HG03196 (cell line): ENCODE results near the gene SIMC1.
"Not testable (repeated sequence)": the region's sequence is repeated elsewhere in the genome, so short reads cannot be mapped to it uniquely, and the experiment has no call there.

Experiments
- ATAC-seq: cut with Tn5 transposase; IDR thresholded peaks from one replicate; pipeline ENCODE4 v1.9.1; 2021; ENCODE audit not compliant: unreplicated experiment

SIMC1 gene

DNA sequence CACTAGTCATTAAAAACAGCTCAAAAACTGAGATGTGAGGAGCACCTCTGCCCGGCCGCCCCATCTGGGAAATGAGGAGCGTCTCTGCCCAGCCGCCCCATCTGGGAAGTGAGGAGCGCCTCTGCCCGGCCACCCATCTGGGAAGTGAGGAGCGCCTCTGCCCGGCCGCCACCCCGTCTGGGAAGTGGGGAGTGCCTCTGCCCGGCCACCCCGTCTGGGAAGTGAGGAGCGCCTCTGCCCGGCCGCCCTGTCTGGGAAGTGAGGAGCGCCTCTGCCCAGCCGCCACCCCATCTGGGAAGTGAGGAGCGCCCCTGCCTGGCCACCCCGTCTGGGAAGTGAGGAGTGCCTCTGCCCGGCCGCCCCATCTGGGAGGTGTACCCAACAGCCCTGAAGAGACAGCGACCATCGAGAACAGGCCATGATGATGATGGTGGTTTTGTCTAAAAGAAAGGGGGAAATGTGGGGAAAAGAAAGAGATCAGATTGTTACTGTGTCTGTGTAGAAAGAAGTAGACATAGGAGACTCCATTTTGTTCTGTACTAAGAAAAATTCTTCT lies 23.7 kb upstream of the SIMC1 start:
- not testable (repeated sequence) for ATAC-seq

DNA sequence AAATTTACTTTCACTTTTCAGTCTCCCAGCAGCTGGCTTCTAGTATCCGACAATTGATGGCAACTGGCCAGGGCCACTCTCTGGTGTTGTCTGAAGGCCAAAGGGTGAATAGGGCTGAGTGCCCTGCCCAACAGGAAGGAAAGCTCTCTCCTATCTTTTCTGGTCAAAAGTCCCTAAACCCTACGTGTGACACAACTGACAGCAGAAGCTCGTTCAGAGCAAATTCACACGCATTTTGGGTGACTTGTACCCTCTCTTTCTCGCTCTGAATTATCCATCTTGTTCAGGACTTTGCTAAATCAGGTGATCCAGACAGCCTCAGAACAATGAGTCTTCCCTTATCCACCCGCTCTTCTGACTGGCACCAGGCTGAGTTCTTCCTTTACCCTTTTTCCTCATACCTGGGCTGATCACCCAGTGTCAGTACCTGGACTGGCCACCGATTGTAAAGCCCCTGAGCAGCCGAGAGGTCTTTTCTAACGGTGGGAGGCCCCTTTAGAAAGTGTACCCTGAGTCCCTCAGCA lies 21.8 kb upstream of the SIMC1 start:
- not testable (repeated sequence) for ATAC-seq

DNA sequence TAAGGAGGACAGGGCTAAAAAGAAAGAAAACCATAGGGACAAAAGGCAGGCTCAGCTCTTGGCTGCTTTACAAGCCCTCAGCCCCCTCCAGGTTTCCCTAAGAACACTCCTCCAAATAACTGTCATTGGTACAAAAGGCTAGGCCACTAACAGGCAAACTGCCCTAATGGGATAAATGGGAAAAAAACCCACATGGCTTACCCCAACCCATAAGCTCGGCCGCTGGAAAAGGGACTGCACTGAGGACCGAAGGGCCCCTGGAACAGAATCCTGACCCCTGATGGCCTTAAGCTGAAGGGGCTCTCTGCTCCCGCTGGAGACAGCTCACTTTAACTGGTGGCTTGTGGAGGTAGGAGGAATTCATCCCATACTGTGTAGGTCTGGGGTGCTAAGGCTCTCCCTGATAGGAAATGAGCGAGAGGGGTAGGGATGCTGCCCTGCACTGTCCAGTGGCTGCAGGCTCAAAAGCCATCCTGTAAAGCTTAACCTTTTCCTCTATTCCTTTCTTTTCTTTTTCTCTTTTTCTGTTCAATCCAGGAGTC lies 21.0 kb upstream of the SIMC1 start:
- not testable (repeated sequence) for ATAC-seq

DNA sequence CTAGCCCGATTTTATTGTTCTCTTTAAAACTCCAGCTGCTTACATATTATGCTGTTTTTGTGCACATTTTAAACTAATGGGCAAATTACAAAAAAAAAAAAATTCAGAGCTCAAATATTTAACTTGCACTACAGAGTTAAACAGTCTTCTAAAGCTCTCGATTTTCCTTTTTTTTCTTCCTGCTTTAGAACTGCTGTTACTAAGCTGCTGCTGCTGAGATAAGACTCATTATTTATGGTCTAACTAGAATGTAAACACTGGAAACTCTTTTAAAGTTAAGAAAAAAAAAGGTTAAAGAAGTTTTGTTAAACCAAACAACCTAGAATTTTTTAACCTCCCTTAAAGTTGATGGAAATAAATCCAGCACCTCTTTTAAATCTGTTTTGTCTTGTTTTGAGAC lies 20.5 kb upstream of the SIMC1 start:
- ATAC-seq = not testable (repeated sequence)

DNA sequence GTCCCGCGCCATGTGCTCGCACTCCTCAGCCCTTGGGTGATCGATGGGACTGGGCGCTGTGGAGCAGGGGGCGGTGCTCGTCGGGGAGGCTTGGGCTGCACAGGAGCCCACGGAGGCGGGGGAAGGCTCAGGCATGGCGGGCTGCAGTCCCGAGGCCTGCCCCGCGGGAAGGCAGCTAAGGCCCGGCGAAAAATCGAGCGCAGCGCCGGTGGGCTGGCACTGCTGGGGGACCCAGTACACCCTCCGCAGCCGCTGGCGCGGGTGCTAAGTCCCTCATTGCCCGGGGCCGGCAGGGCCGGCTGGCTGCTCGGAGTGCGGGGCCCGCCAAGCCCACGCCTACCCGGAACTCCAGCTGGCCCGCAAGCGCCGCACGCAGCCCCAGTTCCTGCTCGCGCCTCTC lies 16.2 kb upstream of the SIMC1 start:
- ATAC-seq = not testable (repeated sequence)

DNA sequence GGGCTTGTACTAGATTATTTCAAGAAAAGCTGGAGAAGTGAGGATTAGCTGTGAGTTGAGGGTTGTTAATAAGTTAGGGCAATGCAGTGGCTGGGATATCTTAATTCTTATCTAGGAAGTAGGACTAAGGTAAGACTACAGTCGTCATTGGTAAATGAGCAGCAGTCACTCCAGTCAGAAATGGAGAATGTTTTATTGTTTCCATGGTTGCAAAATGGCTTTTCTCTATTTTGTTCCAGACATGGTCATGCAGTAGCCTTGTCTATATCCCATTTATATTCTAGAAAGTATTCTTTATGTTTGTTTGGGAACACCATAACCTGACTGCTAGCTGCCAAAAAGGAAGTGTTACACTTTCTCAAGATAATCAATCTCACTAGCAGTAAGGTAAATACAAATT lies 9.9 kb upstream of the SIMC1 start:
- not testable (repeated sequence) for ATAC-seq

DNA sequence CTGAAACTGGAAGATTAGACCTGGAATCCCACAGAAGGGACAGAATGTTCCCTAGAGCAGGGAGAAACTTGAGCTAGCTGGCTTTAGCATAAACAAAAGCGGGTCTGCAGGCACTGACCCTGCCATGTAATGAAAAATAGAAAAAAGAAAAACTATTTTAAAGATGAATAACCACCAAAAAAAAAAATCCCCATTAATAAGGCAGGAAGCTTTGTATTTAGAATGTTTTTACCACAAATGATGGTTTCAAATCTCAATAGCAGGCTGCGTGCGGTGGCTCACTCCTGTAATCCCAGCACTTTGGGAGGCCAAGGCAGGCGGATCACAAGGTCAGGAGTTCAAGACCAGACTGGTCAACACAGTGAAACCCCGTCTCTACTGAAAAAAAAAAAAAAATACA lies 5.0 kb upstream of the SIMC1 start:
- not testable (repeated sequence) for ATAC-seq

DNA sequence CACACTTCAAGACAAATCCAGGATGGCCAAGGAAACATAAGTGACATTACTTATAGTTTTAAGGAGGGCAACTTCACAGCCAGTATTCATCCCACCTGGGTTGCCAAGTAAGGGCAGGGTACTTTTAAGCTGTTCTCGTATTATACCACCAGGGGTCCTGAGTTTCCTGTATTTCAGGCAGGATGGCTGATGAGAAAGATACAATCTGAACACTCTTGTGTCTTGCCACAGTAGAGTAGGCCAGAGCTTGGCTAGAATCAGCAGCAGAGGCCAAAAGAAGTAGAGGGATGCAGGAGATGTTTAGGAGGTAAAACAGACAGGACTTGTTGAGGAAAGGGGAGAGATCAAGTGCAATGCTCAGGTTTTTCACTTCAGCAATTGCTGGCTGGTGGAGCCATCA lies 3.1 kb upstream of the SIMC1 start:
- peak; percentile 64 for ATAC-seq

DNA sequence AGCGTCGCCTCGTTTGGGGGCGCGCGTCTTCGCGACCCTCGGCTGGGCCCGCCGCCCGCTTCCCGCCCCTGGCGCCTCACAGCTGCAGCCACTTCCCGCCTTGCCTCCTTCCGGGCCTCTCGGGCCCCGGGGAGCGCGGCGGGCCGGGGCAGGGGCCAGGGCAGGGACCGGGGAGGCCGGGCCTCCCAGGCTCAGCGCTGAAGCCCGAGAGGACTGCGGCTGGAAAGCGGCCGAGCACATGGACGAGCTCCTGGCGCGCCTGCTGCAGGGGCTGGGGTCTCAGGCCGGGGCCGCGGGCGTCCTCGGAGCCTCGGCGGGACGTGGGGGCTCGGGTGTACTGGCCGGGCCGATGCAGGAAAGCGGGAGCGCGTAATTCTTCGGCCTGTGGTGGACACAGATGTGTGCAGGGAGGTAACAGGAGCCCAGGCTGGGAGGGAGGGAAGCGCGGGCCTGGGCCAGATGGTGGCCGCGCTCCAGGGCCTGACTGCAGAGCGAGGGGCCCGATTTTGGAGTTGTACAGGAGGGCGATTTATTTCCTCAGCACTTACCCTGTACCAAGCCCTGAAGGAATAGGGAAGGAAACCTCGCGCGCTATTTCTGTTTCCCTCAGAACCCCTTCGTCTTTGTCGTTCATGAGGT lies 540 bp downstream of the SIMC1 start:
- peak; percentile 18 for ATAC-seq

DNA sequence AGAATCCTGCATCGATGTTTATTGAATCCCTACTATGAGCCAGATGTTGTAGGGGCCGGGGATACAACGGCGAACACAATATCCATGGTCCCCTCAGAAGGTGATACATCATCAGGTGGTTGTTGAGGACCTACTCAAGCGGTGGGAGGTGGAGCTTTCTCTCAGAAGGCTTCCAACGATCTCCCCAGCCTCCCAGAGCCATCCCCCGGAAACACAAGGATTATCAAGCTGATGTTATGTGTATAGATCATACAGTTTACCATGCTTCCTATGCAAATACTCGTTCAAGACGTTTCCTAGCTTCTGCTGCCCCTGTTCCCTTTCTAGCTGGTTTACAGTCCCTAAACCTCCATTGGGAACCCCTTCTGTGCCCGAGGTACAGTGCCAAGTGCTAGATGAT lies 1.1 kb downstream of the SIMC1 start:
- ATAC-seq = not testable (repeated sequence)

DNA sequence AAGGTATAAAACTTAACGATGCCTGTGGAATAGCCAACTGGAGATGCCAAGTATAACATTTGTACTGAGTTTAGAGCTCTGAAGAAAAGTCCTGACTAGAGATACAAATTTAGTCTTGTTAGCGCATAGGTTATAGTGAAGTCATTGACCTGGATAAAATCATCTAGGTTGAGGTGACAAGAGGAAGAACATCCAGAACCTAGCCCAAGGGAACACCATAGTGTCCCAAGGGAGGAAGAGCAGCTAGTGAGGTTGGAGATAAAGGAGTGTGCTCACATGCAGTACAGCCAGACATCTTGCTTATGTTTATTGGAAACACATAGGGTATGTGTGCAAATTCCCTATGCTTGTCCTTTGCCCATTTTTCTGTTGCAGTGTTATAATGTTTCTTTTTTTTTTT lies 6.1 kb downstream of the SIMC1 start:
- ATAC-seq = not testable (repeated sequence)

DNA sequence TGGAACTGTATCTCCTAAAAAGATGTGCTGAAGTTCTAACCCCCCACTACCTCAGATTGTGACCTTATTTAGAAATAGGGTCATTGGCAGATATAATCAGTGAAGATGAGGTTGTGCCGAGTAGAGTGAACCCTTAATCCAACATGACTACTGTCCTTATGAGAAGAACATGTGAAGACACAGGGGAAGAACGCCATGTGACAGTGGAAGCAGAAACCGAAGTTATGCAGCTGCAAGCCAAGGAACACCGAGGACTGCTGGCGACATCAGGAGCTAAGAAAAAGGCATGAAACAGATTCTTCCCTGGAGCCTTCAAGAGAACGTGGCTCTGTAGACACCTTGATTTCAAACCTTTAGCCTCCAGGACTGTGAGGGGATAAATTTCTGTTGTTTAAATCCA lies 6.8 kb downstream of the SIMC1 start:
- not testable (repeated sequence) for ATAC-seq

DNA sequence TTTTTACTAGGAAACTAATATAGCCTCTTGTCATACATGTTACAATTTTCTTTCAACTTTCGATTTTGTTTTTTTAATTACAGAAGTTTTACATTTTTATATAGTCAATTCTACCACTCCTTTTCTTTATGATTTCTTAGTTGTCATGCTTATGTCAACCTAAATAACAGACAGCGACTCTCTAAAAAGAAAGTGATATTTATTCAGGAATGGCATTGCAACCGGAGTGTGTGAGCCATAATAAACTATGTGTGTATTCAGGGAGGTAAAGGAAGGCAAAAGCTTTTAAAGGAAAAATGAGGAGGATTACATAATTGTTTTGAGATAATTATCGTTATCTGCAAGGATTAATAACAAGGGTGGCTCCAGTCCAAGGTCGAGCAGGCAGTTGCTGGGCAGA lies 7.3 kb downstream of the SIMC1 start:
- not testable (repeated sequence) for ATAC-seq

DNA sequence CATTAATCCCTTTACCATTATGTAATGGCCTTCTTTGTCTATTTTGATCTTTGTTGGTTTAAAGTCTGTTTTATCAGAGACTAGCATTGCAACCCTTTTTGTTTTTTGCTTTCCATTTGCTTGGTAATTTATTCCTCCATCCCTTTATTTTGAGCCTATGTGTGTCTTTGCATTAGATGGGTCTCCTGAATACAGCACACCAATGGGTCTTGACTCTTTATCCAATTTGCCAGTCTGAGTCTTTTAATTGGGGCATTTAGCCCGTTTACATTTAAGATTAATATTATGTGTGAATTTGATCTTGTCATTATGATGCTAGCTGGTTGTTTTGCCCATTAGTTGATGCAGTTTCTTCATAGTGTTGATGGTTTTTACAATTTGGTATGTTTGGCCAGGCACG lies 12.5 kb downstream of the SIMC1 start:
- not testable (repeated sequence) for ATAC-seq

DNA sequence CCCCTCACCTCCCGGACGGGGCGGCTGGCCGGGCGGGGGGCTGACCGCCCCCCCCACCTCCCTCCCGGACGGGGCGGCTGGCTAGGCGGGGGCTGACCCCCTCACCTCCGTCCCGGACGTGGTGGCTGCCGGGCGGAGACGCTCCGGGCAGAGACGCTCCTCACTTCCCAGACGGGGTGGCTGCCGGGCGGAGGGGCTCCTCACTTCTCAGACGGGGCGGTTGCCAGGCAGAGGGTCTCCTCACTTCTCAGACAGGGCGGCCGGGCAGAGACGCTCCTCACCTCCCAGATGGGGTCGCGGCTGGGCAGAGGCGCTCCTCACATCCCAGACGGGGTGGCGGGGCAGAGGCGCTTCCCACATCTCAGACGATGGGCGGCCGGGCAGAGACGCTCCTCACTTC lies 13.9 kb downstream of the SIMC1 start:
- ATAC-seq = not testable (repeated sequence)

DNA sequence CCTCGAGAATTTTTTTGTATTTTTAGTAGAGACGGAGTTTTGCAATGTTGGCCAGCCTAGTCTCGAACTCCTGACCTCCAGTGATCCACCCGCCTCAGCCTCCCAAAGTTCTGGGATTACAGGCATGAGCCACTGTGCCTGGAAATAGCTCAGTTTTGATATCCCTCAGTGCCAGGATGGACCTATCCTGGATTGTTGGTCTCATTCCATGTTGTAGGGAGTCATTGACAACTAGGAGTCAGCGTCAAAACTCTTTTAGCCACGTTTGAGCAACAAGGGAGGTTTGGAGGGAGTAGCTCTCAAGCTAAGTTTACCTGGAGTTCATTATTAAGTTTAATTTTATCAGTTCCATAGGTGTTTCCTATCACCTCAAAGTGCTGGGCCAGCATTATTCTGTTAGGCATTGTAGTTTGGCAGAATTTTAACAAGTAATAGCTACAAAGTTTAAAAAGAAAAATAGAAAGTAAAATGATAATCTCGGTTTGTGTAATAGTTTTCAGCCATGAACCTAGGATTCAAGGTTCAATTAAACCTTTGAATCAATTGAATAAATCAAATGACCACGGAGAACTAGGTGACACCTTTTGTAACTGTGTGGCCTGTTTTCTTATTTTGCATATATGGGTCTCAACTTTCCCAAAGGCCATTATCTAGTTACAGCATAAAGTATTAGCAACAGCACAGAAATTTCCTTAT lies 15.3 kb downstream of the SIMC1 start:
- not testable (repeated sequence) for ATAC-seq

DNA sequence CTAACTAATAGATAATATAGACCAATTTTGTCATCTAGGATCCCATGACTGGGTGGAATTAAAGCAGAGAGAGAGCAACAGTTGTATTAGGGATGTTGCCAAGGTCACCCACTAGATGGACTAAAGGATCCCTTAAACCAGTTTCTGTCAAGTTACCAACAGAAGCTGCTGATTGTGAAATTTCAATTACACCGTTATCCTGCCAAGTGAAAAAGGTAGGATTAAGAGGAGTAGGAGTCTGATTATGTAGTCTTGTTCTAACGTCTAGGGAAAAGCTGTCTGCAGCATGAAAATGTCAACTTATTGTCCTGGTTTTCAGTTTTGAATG lies 15.8 kb downstream of the SIMC1 start:
- not testable (repeated sequence) for ATAC-seq

DNA sequence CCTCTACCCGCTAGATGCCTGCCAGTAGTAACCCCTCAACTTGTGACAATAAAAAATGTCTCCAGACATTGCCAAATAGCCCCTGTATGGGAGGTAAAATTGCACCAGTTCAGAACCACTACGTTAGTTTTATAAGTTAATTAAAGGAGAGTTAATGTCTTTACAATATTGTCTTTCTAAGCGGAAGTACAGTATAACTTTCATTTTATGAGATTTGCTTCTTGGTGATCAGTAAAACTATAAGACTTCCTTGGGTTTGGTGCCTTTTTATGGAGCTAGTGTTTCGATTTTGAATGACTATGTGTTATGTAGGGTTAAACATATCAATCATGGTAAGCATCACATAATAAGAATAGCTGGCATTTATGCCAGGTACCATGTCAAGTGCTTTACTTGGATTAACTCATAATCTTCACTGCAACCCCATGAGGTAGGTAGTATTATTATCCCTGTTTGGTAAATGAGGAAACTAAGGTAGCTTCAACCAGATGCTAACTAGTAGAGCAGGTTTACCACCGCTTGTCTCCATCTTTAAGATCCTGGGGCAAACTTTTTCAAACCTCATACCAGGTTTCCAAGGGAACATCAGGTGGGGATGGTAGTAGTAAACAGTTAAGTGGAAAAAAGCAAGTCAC lies 19.8 kb downstream of the SIMC1 start:
- not testable (repeated sequence) for ATAC-seq

DNA sequence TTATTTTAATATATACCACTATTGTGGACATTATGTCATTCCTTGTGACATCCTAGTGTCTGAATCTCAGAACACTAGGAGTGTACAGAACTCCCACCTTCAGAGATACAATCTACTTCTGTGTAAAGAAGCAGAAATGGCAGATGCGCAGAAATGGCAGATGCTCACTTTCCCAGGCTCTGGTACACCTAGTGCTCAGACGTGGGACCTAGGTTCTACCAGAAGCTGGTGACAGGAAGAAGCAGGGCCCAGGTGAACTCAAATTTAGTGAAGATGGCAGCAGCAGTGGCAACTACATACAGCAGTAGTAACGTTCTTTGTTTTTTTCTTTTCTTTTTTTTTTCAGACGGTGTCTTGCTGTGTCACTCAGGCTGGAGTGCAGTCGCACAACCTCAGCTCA lies 22.5 kb downstream of the SIMC1 start:
- ATAC-seq = not testable (repeated sequence)

DNA sequence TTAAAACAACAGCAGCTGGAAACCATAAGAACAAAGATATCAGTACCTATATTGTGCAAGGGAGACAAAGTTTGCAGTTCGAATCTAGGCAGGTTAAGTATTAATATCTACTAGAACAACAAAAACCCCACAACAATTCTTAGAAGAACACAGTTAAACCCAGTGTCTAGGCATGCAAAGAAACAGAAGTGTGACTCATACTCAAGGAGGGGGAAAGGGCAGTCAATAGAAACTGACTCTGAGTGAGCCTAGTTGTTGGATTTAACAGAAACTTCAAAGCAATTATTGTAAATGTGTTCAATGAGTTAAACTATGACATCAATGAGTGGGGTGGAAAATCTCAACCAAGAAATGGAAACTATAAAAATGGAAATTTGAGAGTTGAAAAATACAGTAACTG lies 28.2 kb downstream of the SIMC1 start:
- ATAC-seq = not testable (repeated sequence)

DNA sequence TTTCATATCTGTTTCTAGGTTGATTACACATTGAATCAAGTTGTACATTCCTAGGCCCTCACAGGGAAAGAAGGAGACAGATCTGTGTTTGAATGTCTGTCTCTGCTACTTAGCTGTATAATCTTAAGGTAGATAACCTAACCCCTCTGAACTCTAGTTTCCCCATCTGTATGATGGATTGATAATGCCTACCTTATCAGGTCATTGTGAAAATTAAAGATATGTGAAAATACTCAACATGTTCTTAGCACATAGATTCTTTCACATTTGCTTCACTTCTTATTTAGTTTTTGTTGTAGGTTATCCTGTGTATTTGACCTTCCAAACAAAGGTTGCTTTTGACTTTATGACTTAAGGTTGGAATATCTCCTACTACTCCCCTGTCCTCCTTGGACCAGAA lies 50.8 kb downstream of the SIMC1 start:
- ATAC-seq = not testable (repeated sequence)
